Measurements from ENCODE around the gene TMEM238.

- no peak for TF ChIP-seq CTCF (IDR thresholded peaks at IDR 0.05; ENCODE audit: low read depth, low read length, poor library complexity, severe bottlenecking)
- TF ChIP-seq EZH2phosphoT487 (IDR thresholded peaks at IDR 0.05; ENCODE audit: borderline replicate concordance, low read length) = no peak
These were observed 1.8 kb upstream of the TMEM238 start, which contains the start of gene RPL28 for GRCh38 chr19:55385724-55386492.

All from DOHH2 (cell line).